GM20431 (cell line): ENCODE data around the gene LAPTM5.

Source experiments
- in situ Hi-C: fragments of 300-500 bp; cut with MseI, MboI; formaldehyde crosslinking; loops from one replicate; pipeline ENCODE4 v1.15.0; 2020; ENCODE audit warnings: low sequenced_read_pairs; ENCODE audit not compliant: unreplicated experiment

LAPTM5 gene

DNA sequence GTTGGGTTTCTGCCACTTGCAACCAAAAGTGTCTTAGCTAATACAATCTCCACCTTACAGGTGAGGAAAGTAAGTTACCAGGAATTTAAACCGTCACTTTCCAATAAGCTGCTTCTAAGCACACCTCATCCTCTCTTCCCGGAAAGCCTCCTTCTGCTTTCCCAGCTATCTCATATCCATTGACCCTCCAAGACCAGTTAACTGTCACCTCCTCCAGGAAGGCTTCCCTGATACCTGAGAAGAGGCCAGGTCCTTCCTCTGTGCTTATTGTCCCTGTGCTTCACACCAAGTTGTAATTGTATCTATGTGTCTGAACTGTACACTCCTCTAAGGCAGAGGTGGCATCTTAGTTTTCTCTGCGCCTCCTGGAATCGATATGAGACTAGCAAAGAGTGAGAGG, 23.0 kb downstream of the LAPTM5 start:
- in situ Hi-C loops: no loop called here

DNA sequence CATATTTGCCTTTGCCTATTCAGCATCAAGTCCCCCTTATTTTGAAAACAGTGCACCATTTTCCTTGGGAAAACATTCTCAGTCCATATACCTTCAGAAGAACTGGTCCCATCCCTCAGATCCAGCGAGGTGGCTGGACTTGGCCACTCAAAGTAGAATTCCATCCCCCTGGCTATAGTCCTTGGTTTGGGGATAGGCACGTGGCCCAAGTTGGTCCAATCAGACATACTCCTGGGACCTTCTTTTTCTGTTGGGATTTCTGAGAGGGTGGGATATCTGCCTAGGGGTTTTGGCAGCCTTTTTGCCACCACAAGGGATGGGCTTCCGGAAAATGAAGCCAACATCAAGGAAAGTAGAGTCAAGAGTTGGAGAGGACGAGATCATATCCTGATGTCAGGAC, 23.5 kb downstream of the LAPTM5 start:
- in situ Hi-C loops: no loop called here

DNA sequence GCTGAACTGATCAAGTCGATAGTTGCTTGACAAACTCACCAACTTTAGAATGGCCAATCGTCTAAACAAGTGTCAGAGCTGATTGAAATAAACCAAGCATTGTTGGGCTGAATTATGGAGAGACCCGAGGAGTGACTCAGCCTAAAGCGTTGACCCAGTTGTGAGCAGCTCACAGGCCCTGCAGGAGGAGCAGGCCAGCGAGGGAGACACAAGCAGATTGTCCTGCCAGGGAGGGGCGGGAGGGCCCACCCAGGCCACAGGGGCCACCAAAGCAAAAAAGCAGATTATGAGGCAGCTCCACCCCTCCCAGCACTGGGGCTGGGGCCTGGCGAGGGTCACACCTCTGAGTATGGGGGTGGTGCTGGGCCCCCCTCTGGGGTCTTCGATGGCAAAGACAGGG, 24.1 kb downstream of the LAPTM5 start:
- in situ Hi-C loops: no loop called here

DNA sequence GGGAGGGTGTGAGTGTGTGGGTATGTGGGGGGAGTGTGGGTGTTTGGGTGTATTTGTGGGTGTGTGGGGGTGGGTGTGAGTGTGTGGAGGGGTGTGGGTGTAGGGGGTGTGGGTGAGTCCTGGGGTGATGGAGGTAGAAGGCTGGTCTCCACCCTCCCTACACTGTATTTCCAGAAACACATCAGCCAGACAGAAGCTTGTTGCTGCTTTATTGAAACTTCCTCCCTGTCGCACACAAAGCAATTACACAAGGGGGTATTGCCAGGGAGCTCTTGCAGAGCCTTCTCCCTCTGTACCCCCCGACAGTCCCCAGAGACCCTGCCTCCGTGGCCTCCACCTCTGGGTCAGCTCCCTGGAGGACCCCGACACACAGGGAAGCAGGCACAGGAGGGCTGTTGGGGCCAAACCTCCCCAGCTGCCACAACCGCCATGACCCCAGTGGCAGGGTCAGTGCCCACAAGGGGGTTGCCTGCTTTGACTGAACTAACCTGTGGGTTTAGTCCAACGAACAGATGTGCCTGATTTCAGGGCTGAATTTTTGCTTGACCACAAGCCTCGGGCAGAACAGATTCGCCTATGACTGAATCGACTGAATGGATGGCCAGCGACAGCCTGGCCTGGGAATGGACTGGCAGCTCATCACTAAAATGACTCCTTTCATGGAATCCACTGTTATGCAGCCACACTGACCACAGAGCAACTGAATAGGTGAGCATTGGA, 25.1 kb downstream of the LAPTM5 start:
- in situ Hi-C loops: no loop called here

DNA sequence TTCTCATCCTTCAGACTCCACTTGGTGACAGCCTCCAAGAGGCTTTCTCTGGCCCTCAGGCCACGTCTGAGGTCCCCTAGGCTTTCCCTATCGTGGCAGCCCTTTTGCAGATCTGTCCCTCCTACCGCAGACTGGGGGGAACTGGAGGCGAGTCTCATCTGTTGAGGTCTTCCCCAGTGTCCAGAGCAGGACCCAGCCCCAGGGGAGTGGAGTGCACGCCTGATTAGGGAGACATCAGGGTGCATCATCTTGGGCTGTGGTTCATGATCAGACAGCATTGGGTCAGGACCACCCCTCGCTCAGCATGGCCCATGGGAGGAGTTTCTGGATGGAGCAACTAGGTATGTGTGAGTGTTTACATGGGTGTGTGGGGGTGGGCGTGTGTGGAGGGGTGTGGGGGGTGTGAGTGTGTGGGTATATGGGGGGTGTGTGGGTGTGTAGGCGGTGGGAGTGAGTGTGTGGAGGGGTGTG, 25.7 kb downstream of the LAPTM5 start:
- in situ Hi-C loops: no loop called here

DNA sequence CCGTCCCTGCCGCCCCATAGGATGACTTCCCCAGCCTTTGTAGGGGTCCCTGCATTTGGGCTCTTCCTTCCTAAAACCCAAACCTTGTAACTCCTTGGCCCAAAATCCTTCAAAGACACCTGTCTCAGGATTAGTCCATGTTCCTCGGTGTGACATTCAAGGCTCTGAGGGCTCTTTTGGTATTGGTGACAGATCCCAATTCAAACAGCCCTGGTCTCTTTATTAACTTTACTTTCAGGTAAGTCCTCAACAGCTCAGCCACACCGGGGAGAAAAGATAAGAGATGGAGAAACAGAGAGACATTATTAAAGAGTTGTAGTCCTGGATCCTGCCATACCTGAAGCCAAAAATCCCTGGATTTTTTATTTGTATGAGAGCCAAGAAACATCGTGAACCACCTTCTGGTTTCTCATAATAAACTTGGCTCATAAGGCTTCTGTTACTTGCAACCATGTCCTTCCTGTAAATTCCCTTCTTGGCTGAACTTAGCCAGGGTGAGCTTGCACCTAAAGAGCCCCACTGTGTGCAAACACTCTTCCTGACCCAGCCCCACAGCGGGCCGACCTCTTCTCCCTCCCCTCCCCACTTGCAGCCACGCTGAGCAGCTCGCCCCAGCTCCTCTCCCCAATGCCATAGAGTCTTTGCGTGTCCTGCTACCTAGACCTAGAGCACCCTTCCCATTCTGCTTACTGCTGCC, 26.3 kb downstream of the LAPTM5 start:
- in situ Hi-C loops: no loop called here

DNA sequence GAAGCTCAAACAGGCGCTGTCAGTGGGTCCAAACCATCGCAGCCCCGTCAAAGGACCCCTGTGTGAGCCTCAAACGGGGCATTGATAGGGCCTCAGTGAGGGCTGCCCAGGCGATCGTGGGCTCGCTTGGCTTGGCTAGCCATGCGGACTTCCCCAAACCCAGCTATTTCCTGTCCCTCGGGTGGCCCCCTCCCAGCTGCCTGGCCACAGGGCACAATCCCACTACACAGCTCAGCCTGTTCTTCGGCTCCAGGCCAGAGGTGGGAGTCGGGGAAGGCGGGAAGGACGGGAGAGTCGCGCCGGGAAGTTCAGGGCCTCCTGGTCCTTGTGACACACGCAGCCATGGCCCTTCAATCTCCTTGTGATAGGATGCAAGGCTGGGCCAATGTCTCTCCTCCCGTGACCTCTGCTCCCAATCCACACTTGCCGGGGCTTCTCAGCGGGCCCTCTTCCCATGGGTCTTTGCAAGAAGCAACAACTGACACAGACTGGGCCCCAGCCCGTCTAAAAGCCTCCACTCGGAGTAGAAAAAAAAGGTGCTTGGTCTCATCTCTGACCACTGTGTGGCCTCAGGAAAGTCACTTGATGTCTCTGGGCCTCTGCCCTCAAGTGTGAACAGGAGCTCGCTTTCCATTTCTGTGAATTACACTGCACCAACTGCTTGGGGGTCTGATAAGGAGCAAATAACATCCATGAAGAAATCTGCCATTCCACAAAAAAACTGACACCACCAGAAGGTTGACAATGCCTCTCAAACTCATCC, 27.0 kb downstream of the LAPTM5 start:
- in situ Hi-C loops: no loop called here

DNA sequence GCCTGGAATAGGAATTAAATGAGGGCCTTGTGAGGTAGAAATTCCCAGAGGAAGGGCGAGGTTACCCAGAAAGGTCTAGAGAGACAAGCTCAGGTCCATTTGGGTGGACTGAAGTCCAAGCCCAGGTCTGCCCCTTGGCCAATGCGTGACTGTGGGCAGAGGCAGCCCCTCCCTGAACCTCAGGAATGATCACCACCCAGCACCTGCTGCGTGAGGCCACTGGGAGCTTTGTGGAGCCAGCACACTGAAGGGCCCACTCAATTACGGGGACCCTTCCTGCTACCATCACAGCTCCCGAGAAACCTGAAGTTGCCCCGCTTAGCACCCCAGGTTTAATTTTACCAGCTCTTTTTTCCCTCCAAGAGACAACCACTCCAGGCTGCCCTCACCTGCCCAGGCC, 27.7 kb downstream of the LAPTM5 start:
- in situ Hi-C loops: loop anchor here (10.0 kb wide), 1 partner anchor 185 kb away; no protein-coding TSS in a partner anchor

DNA sequence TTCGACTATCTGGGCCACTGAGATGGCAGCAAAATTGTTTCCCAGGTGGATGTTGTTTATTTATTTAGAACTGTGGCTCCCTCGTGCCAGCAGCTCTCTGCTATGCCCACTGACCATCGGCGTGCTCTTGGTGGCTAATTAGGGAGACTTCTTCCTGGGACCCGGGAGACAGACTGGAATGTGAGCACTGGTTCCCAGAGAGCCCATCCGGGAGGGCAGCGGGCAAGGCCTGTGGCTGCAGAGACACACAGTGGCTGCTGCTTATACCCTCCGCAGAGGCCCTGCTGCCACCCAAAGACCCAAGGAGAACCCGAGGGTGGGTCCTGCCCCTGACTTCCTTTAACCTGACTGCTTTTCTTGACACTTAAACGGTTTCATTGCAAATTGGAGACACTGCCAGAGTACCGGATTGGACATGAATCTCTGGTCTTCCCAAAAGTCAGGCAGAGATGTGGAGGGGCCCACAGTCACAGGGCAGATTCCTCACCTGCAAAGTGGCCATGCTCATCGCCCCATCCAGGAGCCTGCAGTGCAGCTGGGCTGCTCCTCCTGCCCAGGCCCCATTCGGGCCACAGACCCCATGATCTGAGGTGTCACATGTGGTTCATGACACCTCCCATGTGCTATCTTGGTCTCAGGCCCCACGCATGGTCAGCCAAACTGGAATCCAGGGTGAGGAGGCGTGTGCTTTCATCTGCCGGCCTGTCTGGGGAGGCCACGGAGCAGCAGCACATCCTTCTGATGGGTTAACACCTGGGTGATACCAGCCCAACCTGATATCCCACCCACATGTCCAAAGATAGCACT, 28.5 kb downstream of the LAPTM5 start:
- in situ Hi-C loops: loop anchor here (10.0 kb wide), 1 partner anchor 186 kb away; no protein-coding TSS in a partner anchor

DNA sequence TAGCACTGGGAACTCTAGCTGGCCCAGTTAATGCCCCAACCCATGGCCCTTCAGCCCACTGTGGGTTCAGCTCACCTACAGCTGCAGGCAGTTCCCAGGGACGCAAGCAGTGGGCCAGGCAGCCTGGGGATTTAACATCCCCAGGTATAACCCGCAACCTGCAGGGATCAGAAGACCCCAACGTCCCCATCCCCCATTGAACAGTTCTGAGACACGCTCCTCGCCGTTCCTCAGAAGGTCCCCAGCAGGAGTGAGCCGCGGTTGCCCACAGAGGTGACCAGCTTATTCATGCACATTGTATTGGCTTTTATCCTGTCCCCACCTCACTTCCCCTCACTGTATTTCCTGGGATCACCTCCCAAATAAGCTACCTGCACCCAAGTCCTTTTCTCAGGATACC, 29.2 kb downstream of the LAPTM5 start:
- in situ Hi-C loops: loop anchor here (10.0 kb wide), 1 partner anchor 186 kb away; no protein-coding TSS in a partner anchor

DNA sequence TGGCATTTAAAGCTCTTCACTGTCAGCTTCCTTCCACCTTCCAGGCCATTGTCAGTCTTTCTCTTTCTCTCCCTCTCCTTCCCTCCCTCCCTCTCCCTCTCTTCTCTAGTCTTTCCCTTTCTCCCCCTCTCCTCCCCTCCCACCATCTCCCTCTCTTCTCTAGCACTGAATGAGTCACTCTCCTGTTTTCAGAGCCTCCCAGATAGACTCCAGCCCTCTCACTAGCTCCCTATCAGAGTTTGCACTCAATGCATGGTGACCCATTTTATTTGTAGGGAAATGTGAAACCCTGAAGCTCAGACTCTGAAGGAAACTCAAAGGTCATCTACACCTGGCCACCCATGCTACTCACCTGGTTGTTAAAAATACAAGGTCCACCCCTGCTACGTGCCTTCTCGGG, 29.8 kb downstream of the LAPTM5 start:
- in situ Hi-C loops: loop anchor here (10.0 kb wide), 1 partner anchor 187 kb away; no protein-coding TSS in a partner anchor

DNA sequence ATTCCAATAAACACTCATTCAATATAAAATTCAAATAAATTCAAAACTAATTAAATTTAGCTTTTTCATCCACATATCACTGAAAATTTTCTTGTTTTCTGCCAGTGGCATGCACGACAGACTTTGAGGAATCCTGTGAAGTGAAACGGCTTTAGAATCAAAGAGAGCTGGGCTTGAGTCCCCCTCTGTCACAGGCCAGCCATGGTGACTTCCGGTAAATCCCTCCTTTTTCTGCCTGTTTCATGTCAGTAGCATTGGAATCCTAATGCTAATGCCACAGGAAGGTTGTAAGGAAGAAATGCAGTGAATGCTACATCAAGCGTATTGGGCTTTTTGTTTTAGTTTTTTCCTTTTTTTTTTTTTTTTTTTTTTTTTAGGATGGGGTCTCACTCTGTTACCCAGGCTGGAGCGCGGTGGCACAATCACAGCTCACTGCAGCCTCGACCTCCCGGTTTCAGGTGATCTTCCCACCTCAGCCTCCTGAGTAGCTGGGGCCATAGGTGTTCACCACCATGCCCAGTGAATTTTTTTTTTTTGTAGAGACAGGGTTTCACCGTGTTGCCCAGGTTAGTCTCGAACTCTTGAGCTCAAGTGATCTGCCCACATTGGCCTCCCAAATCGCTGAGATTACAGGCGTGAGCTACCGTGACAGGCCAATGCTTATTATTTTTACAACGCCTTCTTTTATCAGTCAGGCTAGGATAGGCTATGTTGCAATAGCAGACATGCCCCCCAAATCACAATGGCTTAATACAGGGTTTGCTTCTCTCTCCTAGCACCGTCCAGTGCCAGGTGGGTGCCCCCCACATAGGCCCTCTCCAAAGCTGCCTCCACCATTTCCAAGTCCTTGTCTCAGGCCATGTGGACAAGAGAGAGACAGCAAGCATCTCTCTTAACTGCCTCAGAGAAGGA, 30.5 kb downstream of the LAPTM5 start:
- in situ Hi-C loops: loop anchor here (10.0 kb wide), 1 partner anchor 188 kb away; no protein-coding TSS in a partner anchor

DNA sequence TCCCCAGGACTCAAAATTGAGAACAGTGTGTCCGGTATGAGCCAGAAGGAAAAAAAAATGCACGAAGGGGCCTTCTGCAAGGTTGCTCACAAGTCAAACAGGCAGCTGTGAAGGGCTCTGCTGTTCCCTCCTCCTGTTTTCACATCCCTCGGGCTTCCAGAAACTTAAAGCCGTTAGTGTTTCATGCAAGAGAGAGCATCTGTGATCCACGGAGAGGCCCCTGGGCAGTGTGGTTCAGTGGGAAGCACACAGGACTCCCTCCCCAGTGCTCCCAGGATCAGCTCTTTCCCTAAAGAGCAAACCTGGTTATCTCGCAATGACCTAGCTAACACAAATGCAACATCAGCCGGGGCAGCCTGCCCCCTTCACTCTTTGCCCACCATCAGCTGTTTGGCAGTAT, 31.3 kb downstream of the LAPTM5 start:
- in situ Hi-C loops: loop anchor here (10.0 kb wide), 1 partner anchor 189 kb away; no protein-coding TSS in a partner anchor

DNA sequence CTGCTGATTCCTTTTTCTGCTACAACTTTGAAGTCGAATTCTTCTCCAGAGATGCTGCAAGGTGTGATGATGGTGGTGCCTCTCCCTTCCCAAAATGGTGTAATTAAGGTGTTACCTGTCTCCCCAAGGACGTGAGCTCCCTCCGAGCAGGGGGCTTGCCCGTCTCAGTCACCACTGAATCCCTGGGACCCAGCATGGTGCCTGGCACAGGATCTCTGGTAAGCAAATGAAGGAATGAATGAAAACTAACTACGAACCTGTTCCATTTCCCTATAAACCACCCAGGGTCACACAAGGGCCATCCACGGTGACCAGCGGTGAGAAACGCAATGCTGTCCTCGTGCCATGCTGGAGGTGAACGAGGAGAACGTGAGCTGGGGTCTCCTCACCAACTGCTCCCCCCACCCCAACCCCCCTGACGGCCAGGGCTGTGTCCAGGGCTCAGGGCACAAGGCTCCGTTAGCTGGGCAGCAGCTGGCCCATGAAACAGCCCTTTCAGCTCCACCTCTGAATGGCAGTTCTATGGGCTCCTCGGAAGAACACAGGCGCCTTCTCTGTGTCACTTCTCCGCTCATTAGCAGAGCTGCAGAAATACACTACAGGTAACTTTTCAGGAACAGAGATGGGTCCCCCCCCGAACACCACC, 32.0 kb downstream of the LAPTM5 start:
- in situ Hi-C loops: loop anchor here (10.0 kb wide), 1 partner anchor 189 kb away; no protein-coding TSS in a partner anchor

DNA sequence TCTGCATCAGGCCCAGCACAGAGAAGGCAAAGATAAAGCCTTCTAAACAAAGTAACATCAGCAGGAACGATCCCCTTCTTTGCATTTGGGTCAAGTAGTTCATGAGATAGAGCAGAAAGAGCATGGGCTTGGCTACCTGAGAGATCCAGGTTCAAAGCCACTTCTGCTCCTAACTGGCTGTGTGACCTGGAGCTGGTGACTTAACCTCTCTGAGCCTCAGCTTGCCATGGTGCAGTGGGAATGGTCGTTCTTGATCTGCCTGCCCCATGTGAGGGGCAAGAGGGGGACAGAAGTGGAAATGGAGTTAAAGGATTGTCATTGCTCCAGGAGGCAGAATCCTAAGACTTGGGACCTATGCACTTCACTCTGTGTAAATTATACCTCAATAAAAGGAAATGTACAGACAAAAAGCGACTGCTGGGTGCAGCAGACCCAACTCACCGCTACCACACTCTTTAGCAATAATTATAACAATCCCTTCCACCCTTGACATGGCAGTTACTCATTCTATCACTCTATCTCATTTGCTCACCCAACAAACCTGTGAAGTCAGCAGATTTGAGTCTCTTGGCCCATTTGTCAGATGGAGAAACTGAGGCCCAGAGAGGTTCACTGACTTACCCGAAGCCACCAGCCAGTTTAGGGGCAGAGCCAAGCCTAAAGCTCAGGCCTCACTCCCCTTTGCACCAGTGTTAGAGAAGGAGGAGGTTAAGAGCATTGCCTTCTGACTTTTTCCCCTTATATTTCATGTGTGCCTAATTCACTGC, 32.7 kb downstream of the LAPTM5 start:
- in situ Hi-C loops: loop anchor here (5.0 to 10.0 kb wide), 2 partner anchors 62 to 190 kb away; no protein-coding TSS in a partner anchor

DNA sequence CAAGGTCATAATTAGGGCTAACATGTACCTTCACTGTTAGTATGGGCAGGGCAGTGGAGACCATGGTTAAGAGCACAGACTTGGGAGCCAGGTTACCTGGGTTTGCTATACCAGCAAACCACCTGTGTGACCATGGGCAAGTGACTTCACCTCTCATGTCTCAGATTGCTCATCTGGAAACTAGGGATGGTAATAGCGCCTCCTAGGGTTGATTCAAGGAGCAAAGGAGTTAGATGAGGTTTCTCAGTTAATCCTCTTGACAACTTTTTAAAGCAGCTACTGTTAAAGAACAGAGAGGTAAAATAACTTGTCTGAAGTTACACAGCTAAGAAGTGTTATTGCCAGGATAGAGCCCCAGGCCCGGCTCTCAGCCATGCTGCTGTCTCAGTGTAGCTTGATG, 33.4 kb downstream of the LAPTM5 start:
- in situ Hi-C loops: loop anchor here (5.0 to 10.0 kb wide), 2 partner anchors 63 to 191 kb away; no protein-coding TSS in a partner anchor

DNA sequence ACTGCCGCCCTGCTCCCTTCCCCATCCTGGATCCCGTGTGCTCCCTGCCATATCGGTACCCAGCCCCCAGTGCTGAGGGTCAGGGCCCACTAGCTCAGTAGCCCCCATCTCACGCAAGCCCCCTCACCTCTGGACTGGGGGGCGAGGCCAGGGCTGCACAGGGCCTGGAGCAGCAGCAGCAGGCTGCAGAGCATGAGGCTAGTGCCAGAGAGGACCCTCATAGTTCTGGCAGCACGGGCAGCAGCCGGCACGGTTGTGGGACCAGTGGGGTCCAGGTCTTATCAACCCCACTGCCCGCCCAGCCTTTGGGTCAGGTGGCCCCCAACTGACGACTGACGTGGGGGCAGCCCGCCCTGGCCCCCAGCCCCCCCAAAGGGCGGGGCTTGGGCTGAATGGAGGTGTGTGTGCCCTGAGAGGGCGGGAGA, 34.2 kb downstream of the LAPTM5 start, which contains the start of gene MATN1:
Gene MATN1 (minus strand): TSS at position 255 of the 425 bp plus-strand sequence. CDS start 34 bp downstream, at position 221.
- in situ Hi-C loops: loop anchor here (5.0 to 10.0 kb wide), 2 partner anchors 64 to 191 kb away; no protein-coding TSS in a partner anchor
